SK-N-SH treated with all-trans-retinoic acid at 6 μM for 48 hours (cell line): Measurements from ENCODE around the gene GNA12.

Source experiments
- ATAC-seq: fragments of 200-7000 bp; cut with Tn5 transposase; 3 replicates; pipeline ENCODE4 v1.9.1; 2020; ENCODE audit warnings: mild to moderate bottlenecking, moderate library complexity
- ARNTL ChIP-seq: fragments of 450-650 bp; formaldehyde crosslinking; IDR thresholded peaks from 2 replicates; pipeline ENCODE4 v1.5.0; 2020; ENCODE audit warnings: low read depth, mild to moderate bottlenecking, moderate library complexity, borderline replicate concordance
- BACH2 ChIP-seq: fragments of 250-450 bp; sonication (Bioruptor Pico); IDR thresholded peaks from 2 replicates; pipeline ENCODE4 v1.9.0; 2021; ENCODE audit warnings: mild to moderate bottlenecking, borderline replicate concordance
- CSDC2 ChIP-seq: fragments of 250-450 bp; sonication (Bioruptor Pico); IDR thresholded peaks from 2 replicates; pipeline ENCODE4 v1.5.0; 2020; ENCODE audit warnings: mild to moderate bottlenecking, moderate library complexity
- CSRNP3 ChIP-seq: fragments of 250-450 bp; sonication (Bioruptor Pico); IDR thresholded peaks from 2 replicates; pipeline ENCODE4 v1.5.1; 2021; ENCODE audit warnings: mild to moderate bottlenecking, moderate library complexity
- ESRRG ChIP-seq: fragments of 250-450 bp; sonication (Bioruptor Pico); IDR thresholded peaks from 2 replicates; pipeline ENCODE4 v1.6.1; 2021; ENCODE audit warnings: mild to moderate bottlenecking
- GLIS3 ChIP-seq: fragments of 250-450 bp; sonication (Bioruptor Pico); IDR thresholded peaks from 2 replicates; pipeline ENCODE4 v1.5.0; 2020; ENCODE audit warnings: mild to moderate bottlenecking, moderate library complexity
- ISL1 ChIP-seq: fragments of 250-450 bp; sonication (Bioruptor Pico); IDR thresholded peaks from 2 replicates; pipeline ENCODE4 v2.1.2; 2022; ENCODE audit warnings: mild to moderate bottlenecking, moderate library complexity
- OSR1 ChIP-seq: fragments of 250-450 bp; sonication (Bioruptor Pico); IDR thresholded peaks from 2 replicates; pipeline ENCODE4 v1.8.0; 2022; ENCODE audit warnings: moderate library complexity, mild to moderate bottlenecking, inconsistent platforms
- PATZ1 ChIP-seq: fragments of 250-450 bp; sonication (Bioruptor Pico); IDR thresholded peaks from 2 replicates; pipeline ENCODE4 v1.8.0; 2020; ENCODE audit warnings: mild to moderate bottlenecking, moderate library complexity, borderline replicate concordance
- POU6F1 ChIP-seq: fragments of 250-450 bp; sonication (Bioruptor Pico); IDR thresholded peaks from 2 replicates; pipeline ENCODE4 v1.8.0; 2021; ENCODE audit warnings: low read depth, mild to moderate bottlenecking, moderate library complexity, borderline replicate concordance
- PPARA ChIP-seq: fragments of 250-450 bp; sonication (Bioruptor Pico); IDR thresholded peaks from 2 replicates; pipeline ENCODE4 v1.5.0; 2020; ENCODE audit warnings: mild to moderate bottlenecking, borderline replicate concordance
- RARB ChIP-seq: fragments of 250-450 bp; sonication (Bioruptor Pico); IDR thresholded peaks from 2 replicates; pipeline ENCODE4 v1.8.0; 2021; ENCODE audit warnings: mild to moderate bottlenecking, moderate library complexity
- SNAI2 ChIP-seq: fragments of 250-450 bp; sonication (Bioruptor Pico); IDR thresholded peaks from 2 replicates; pipeline ENCODE4 v1.5.0; 2020; ENCODE audit warnings: mild to moderate bottlenecking, moderate library complexity
- TOX ChIP-seq: fragments of 250-450 bp; sonication (Bioruptor Pico); IDR thresholded peaks from 2 replicates; pipeline ENCODE4 v1.8.0; 2021; ENCODE audit warnings: mild to moderate bottlenecking, moderate library complexity, borderline replicate concordance
- ZC3H10 ChIP-seq: fragments of 250-450 bp; sonication (Bioruptor Pico); IDR thresholded peaks from 2 replicates; pipeline ENCODE4 v1.5.1; 2021; ENCODE audit warnings: mild to moderate bottlenecking, moderate library complexity
- ZFP30 ChIP-seq: fragments of 450-650 bp; formaldehyde crosslinking; IDR thresholded peaks from 2 replicates; pipeline ENCODE4 v1.5.0; 2022; ENCODE audit warnings: mild to moderate bottlenecking, moderate library complexity
- ZNF565 ChIP-seq: fragments of 450-650 bp; formaldehyde crosslinking; conservative IDR thresholded peaks from 2 replicates; pipeline ENCODE4 v1.5.0; 2020; ENCODE audit warnings: low read depth, mild to moderate bottlenecking, moderate library complexity
- ZNF70 ChIP-seq: fragments of 450-650 bp; formaldehyde crosslinking; IDR thresholded peaks from 2 replicates; pipeline ENCODE4 v1.5.0; 2020; ENCODE audit warnings: mild to moderate bottlenecking, moderate library complexity
- TF ChIP-seq, protein P1 (sequence below): fragments of 250-450 bp; sonication (Bioruptor Pico); IDR thresholded peaks from 2 replicates; pipeline ENCODE4 v1.5.1; 2020; ENCODE audit warnings: low read depth, mild to moderate bottlenecking, moderate library complexity

The GNA12 gene

GRCh38 chr7:2812114-2812487 lies 32.0 kb downstream of the GNA12 start:
- no peak for ATAC-seq
- no peak for TF ChIP-seq PATZ1 (CRISPR knock-in tag)
- no peak for TF ChIP-seq ISL1 (CRISPR knock-in tag)
- TF ChIP-seq BACH2 (CRISPR knock-in tag), result no peak
- TF ChIP-seq POU6F1 (CRISPR knock-in tag), result no peak
- no peak for TF ChIP-seq ZNF70
- no peak for TF ChIP-seq ESRRG (CRISPR knock-in tag)
- TF ChIP-seq OSR1 (CRISPR knock-in tag), result no peak
- TF ChIP-seq ARNTL (CRISPR knock-in tag), result no peak
- TF ChIP-seq CSRNP3, result no peak
- no peak for TF ChIP-seq SNAI2
- no peak for TF ChIP-seq PPARA (CRISPR knock-in tag)
- no peak for TF ChIP-seq CSDC2

DNA sequence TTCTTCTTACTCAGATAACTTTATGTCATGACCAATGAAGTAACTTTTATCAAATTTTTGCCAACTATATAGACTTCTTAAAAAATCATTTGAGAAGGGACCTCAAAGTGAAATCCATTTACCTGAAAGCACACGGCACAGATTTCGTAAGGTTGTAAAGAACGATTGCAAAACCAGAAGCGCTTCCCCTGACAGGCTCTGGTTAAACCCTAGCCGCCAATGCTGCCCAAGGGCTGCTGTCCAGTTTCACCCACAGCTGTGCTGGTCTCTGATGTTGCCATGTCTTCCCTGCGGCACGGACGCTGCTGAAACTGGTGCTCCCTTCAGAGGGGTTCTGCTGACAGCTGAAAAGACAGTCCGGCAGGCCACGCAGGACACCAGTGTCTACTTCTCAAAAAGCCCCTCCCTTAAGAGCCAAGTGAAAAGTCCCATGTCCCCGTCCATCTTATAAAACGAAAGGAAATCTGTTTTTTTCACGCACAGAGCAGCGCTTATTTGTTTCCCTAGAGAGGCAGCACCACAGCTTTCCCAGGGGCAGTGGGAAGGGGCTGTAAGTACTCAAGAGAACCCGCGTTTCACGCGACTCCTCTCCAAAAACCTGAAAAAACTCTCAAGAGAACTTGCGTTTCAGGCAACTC lies 32.5 kb downstream of the GNA12 start:
- no peak for ATAC-seq
- TF ChIP-seq ZFP30 (no peak), ESRRG (CRISPR knock-in tag) (no peak), ZNF70 (no peak), RARB (CRISPR knock-in tag) (no peak), PPARA (CRISPR knock-in tag) (no peak), ZC3H10 (CRISPR knock-in tag) (no peak), TOX (CRISPR knock-in tag) (no peak), ARNTL (CRISPR knock-in tag) (no peak), GLIS3 (CRISPR knock-in tag) (no peak), PATZ1 (CRISPR knock-in tag) (no peak), SNAI2 (no peak), POU6F1 (CRISPR knock-in tag) (no peak), OSR1 (CRISPR knock-in tag) (no peak), CSDC2 (no peak), ZNF565 (CRISPR knock-in tag) (no peak), BACH2 (CRISPR knock-in tag) (no peak), CSRNP3 (no peak)
- TF ChIP-seq, protein P1, sequence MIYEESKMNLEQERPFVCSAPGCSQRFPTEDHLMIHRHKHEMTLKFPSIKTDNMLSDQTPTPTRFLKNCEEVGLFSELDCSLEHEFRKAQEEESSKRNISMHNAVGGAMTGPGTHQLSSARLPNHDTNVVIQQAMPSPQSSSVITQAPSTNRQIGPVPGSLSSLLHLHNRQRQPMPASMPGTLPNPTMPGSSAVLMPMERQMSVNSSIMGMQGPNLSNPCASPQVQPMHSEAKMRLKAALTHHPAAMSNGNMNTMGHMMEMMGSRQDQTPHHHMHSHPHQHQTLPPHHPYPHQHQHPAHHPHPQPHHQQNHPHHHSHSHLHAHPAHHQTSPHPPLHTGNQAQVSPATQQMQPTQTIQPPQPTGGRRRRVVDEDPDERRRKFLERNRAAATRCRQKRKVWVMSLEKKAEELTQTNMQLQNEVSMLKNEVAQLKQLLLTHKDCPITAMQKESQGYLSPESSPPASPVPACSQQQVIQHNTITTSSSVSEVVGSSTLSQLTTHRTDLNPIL (CRISPR knock-in tag), result no peak
